ENCODE data around the gene CDCA7L. TPM values are rescaled to one million over a fixed set of nuclear protein-coding genes. Genes with fewer than 3 reads are reported as not detected.

CDCA7L gene
- total RNA-seq, 1 donor from 2014 or later: 102 TPM

GRCh38 chr7:21960922-21961321 lies 15.2 kb upstream of the CDCA7L start:
- Mint-ChIP-seq H3K4me1 (ENCODE audit: low read depth) (no peaks in the 10 kb centered on the region), H3K4me3 (no peak overlapping the region), H3K9me3 (no peaks in the 10 kb centered on the region), H3K27me3 (ENCODE audit: insufficient read depth) (peaks cover 6% of the 10 kb centered on the region), H3K27ac (no peak overlapping the region), H3K36me3 (ENCODE audit: low read depth) (no peaks in the 10 kb centered on the region)
- intact Hi-C loops (cut with micrococcal nuclease): no loop called here
- DNase-seq (ENCODE audit: low spot score): no peak

- Mint-ChIP-seq H3K4me1 (ENCODE audit: low read depth) (no peaks in the 10 kb centered on the region), H3K4me3 (no peak overlapping the region), H3K9me3 (no peaks in the 10 kb centered on the region), H3K27me3 (ENCODE audit: insufficient read depth) (peaks cover 5% of the 10 kb centered on the region), H3K27ac (no peak overlapping the region), H3K36me3 (ENCODE audit: low read depth) (no peaks in the 10 kb centered on the region)
- DNase-seq (ENCODE audit: low spot score): no peak
- intact Hi-C loops (cut with micrococcal nuclease): no loop called here
These were observed 13.7 kb upstream of the CDCA7L start for GRCh38 chr7:21959387-21959776.

GRCh38 chr7:21953781-21954180 lies 8.1 kb upstream of the CDCA7L start:
- H3K4me3 Mint-ChIP-seq: no peak overlapping the region
- no peaks in the 10 kb centered on the region for H3K9me3 Mint-ChIP-seq
- peaks cover 3% of the 10 kb centered on the region for H3K4me1 Mint-ChIP-seq (ENCODE audit: low read depth)
- H3K36me3 Mint-ChIP-seq (ENCODE audit: low read depth): no peaks in the 10 kb centered on the region
- intact Hi-C loops (cut with micrococcal nuclease): no loop called here
- DNase-seq (ENCODE audit: low spot score): no peak
- no peak overlapping the region for H3K27ac Mint-ChIP-seq
- H3K27me3 Mint-ChIP-seq (ENCODE audit: insufficient read depth): peaks cover 7% of the 10 kb centered on the region

GRCh38 chr7:21948887-21949540 lies 3.3 kb upstream of the CDCA7L start:
- DNase-seq (ENCODE audit: low spot score): no peak
- intact Hi-C loops (cut with micrococcal nuclease): loop anchor here (10.0 kb wide), 3 partner anchors 184 to 1066 kb away; partner anchors contain the start of gene HYCC1
- H3K4me1 Mint-ChIP-seq (ENCODE audit: low read depth): peaks cover 38% of the 10 kb centered on the region
- H3K9me3 Mint-ChIP-seq: no peaks in the 10 kb centered on the region
- no peak overlapping the region for H3K27ac Mint-ChIP-seq
- peaks cover 16% of the 10 kb centered on the region for H3K27me3 Mint-ChIP-seq (ENCODE audit: insufficient read depth)
- H3K4me3 Mint-ChIP-seq: no peak overlapping the region
- peaks cover 3% of the 10 kb centered on the region for H3K36me3 Mint-ChIP-seq (ENCODE audit: low read depth)

GRCh38 chr7:21948364-21948763 lies 2.7 kb upstream of the CDCA7L start:
- Mint-ChIP-seq H3K4me1 (ENCODE audit: low read depth) (peaks cover 42% of the 10 kb centered on the region), H3K27me3 (ENCODE audit: insufficient read depth) (peaks cover 16% of the 10 kb centered on the region), H3K36me3 (ENCODE audit: low read depth) (peaks cover 3% of the 10 kb centered on the region), H3K9me3 (no peaks in the 10 kb centered on the region), H3K27ac (no peak overlapping the region), H3K4me3 (no peak overlapping the region)
- DNase-seq (ENCODE audit: low spot score): no peak
- intact Hi-C loops (cut with micrococcal nuclease): loop anchor here (10.0 kb wide), 3 partner anchors 184 to 1066 kb away; partner anchors contain the start of gene HYCC1

- no peaks in the 10 kb centered on the region for H3K9me3 Mint-ChIP-seq
These were observed 2.2 kb upstream of the CDCA7L start for GRCh38 chr7:21947946-21948345.

GRCh38 chr7:21947056-21947455 lies 1.4 kb upstream of the CDCA7L start:
- intact Hi-C loops (cut with micrococcal nuclease): loop anchor here (10.0 kb wide), 3 partner anchors 182 to 1068 kb away; partner anchors contain the start of gene HYCC1
- no peaks in the 10 kb centered on the region for H3K9me3 Mint-ChIP-seq
- peaks cover 10% of the 10 kb centered on the region for H3K36me3 Mint-ChIP-seq (ENCODE audit: low read depth)
- peaks cover 55% of the 10 kb centered on the region for H3K4me1 Mint-ChIP-seq (ENCODE audit: low read depth)
- no peak overlapping the region for H3K4me3 Mint-ChIP-seq
- no peak overlapping the region for H3K27ac Mint-ChIP-seq
- DNase-seq (ENCODE audit: low spot score): no peak
- peaks cover 16% of the 10 kb centered on the region for H3K27me3 Mint-ChIP-seq (ENCODE audit: insufficient read depth)

More at GRCh38 chr7:21947946-21948345, 2.2 kb upstream of the CDCA7L start:
- peaks cover 46% of the 10 kb centered on the region for H3K4me1 Mint-ChIP-seq (ENCODE audit: low read depth)
- H3K36me3 Mint-ChIP-seq (ENCODE audit: low read depth): peaks cover 6% of the 10 kb centered on the region
- intact Hi-C loops (cut with micrococcal nuclease): loop anchor here (10.0 kb wide), 3 partner anchors 183 to 1067 kb away; partner anchors contain the start of gene HYCC1
- H3K27ac Mint-ChIP-seq: no peak overlapping the region
- H3K4me3 Mint-ChIP-seq: no peak overlapping the region
- peaks cover 16% of the 10 kb centered on the region for H3K27me3 Mint-ChIP-seq (ENCODE audit: insufficient read depth)
- DNase-seq (ENCODE audit: low spot score): no peak

GRCh38 chr7:21946222-21946709 lies 567 bp upstream of the CDCA7L start:
- peaks cover 62% of the 10 kb centered on the region for H3K4me1 Mint-ChIP-seq (ENCODE audit: low read depth)
- peaks cover 14% of the 10 kb centered on the region for H3K36me3 Mint-ChIP-seq (ENCODE audit: low read depth)
- no peaks in the 10 kb centered on the region for H3K9me3 Mint-ChIP-seq
- intact Hi-C loops (cut with micrococcal nuclease): loop anchor here (10.0 kb wide), 3 partner anchors 181 to 1069 kb away; partner anchors contain the start of gene HYCC1
- peaks cover 16% of the 10 kb centered on the region for H3K27me3 Mint-ChIP-seq (ENCODE audit: insufficient read depth)
- H3K4me3 Mint-ChIP-seq: peak overlapping the region; percentile 94
- no peak for DNase-seq (ENCODE audit: low spot score)
- H3K27ac Mint-ChIP-seq: peak overlapping the region; percentile 95

GRCh38 chr7:21944616-21945453 lies 864 bp downstream of the CDCA7L start:
- H3K4me3 Mint-ChIP-seq: peak overlapping the region; percentile 94
- DNase-seq (ENCODE audit: low spot score): peak; percentile 27
- intact Hi-C loops (cut with micrococcal nuclease): loop anchor here (2.0 to 10.0 kb wide), 7 partner anchors 56 to 1236 kb away; partner anchors contain the start of gene HYCC1
- no peaks in the 10 kb centered on the region for H3K9me3 Mint-ChIP-seq
- peaks cover 77% of the 10 kb centered on the region for H3K4me1 Mint-ChIP-seq (ENCODE audit: low read depth)
- peaks cover 16% of the 10 kb centered on the region for H3K27me3 Mint-ChIP-seq (ENCODE audit: insufficient read depth)
- H3K27ac Mint-ChIP-seq: peak overlapping the region; percentile 95
- peaks cover 15% of the 10 kb centered on the region for H3K36me3 Mint-ChIP-seq (ENCODE audit: low read depth)

GRCh38 chr7:21943436-21943835 lies 2.3 kb downstream of the CDCA7L start:
- H3K4me1 Mint-ChIP-seq (ENCODE audit: low read depth): peaks cover 84% of the 10 kb centered on the region
- H3K4me3 Mint-ChIP-seq: peak overlapping the region; percentile 59
- H3K27ac Mint-ChIP-seq: no peak overlapping the region
- intact Hi-C loops (cut with micrococcal nuclease): loop anchor here (5.0 to 10.0 kb wide), 4 partner anchors 179 to 1071 kb away; partner anchors contain the start of gene HYCC1
- peaks cover 9% of the 10 kb centered on the region for H3K27me3 Mint-ChIP-seq (ENCODE audit: insufficient read depth)
- no peaks in the 10 kb centered on the region for H3K9me3 Mint-ChIP-seq
- H3K36me3 Mint-ChIP-seq (ENCODE audit: low read depth): peaks cover 15% of the 10 kb centered on the region
- DNase-seq (ENCODE audit: low spot score): no peak

GRCh38 chr7:21942955-21943354 lies 2.7 kb downstream of the CDCA7L start:
- peaks cover 9% of the 10 kb centered on the region for H3K27me3 Mint-ChIP-seq (ENCODE audit: insufficient read depth)
- peaks cover 84% of the 10 kb centered on the region for H3K4me1 Mint-ChIP-seq (ENCODE audit: low read depth)
- H3K4me3 Mint-ChIP-seq: peak overlapping the region; percentile 59
- DNase-seq (ENCODE audit: low spot score): no peak
- H3K36me3 Mint-ChIP-seq (ENCODE audit: low read depth): peaks cover 17% of the 10 kb centered on the region
- H3K27ac Mint-ChIP-seq: peak overlapping the region; percentile 41
- no peaks in the 10 kb centered on the region for H3K9me3 Mint-ChIP-seq
- intact Hi-C loops (cut with micrococcal nuclease): loop anchor here (5.0 to 10.0 kb wide), 4 partner anchors 178 to 1072 kb away; partner anchors contain the start of gene HYCC1

GRCh38 chr7:21941611-21942141 lies 4.0 kb downstream of the CDCA7L start:
- peaks cover 2% of the 10 kb centered on the region for H3K27me3 Mint-ChIP-seq (ENCODE audit: insufficient read depth)
- peaks cover 24% of the 10 kb centered on the region for H3K36me3 Mint-ChIP-seq (ENCODE audit: low read depth)
- no peak for DNase-seq (ENCODE audit: low spot score)
- H3K4me3 Mint-ChIP-seq: peak overlapping the region; percentile 54
- intact Hi-C loops (cut with micrococcal nuclease): loop anchor here (5.0 to 10.0 kb wide), 4 partner anchors 177 to 1073 kb away; partner anchors contain the start of gene HYCC1
- H3K9me3 Mint-ChIP-seq: peaks cover 4% of the 10 kb centered on the region
- peaks cover 72% of the 10 kb centered on the region for H3K4me1 Mint-ChIP-seq (ENCODE audit: low read depth)
- H3K27ac Mint-ChIP-seq: peak overlapping the region; percentile 74

All from activated T-helper 1 cell treated with anti-CD3 and anti-CD28 coated beads, Interleukin-12 subunit alpha, Interleukin-12 subunit beta, Interleukin-2, Interleukin-4 antibody, amounts not matched to agents 30 ng/mL and 10 ng/mL and 1 ng/mL, durations not matched to agents 14 hours and 24 hours and 36 hours (primary cell).